Prostate gland (tissue), 2 donors: ENCODE data around the gene USP24.

Source experiments
- CTCF ChIP-seq, 4 experiments: fragments of 200-600 bp in 2 of 4; fragments of 450-650 bp in 2 of 4; sonication (generic) in 2 of 4; IDR thresholded peaks; 1 replicate in 3 of 4; 2 replicates in 1 of 4; pipeline ENCODE4 v1.5.1; 2016 to 2019; ENCODE audit warnings: antibody characterized with exemption in 4 of 4, mild to moderate bottlenecking in 2 of 4, moderate library complexity in 2 of 4
- POLR2A ChIP-seq: fragments of 450-650 bp; IDR thresholded peaks from one replicate; pipeline ENCODE4 v1.6.1; 2016; ENCODE audit warnings: antibody characterized with exemption, mild to moderate bottlenecking

- TF ChIP-seq POLR2A (no peak), CTCF (IDR thresholded peaks at IDR 0.05) (no peak)
These were observed 15.5 kb upstream of the USP24 start for GRCh38 chr1:55230659-55231058.
